Body of pancreas (tissue), 4 donors: ENCODE data around the gene DZIP1L.

Experiments
- CTCF ChIP-seq, 7 experiments: fragments of 450-650 bp in 4 of 7; fragments of 200-600 bp in 3 of 7; sonication (generic) in 3 of 7; IDR thresholded peaks; one replicate each; pipeline ENCODE4 v1.5.1; 2016 to 2019; ENCODE audit warnings: antibody characterized with exemption in 7 of 7
- POLR2A ChIP-seq, 3 donors: fragments of 450-650 bp; IDR thresholded peaks; one replicate each; pipeline ENCODE4 v1.6.1; 2016; ENCODE audit warnings: antibody characterized with exemption in 3 of 3, mild to moderate bottlenecking in 2 of 3

- TF ChIP-seq CTCF (IDR thresholded peaks at IDR 0.05) (no peak), POLR2A (IDR thresholded peaks at IDR 0.05) (no peak)
Observed at GRCh38 chr3:138027821-138028220, 87.6 kb downstream of the DZIP1L start.
